IMR-90 (cell line): ENCODE measurements around the gene SLC37A4. TPM values are rescaled to one million over a fixed set of nuclear protein-coding genes. Genes with fewer than 3 reads are reported as not detected.

Source experiments
- ATAC-seq: fragments of 200-7000 bp; cut with Tn5 transposase; 2 replicates; pipeline ENCODE4 v1.9.1; 2020; ENCODE audit warnings: low read depth, mild to moderate bottlenecking, moderate library complexity
- BruUV-seq: library from RNA; stranded (reverse); fragments of 400-500 nt; replicated peaks from 2 replicates; lab custom pipeline; 2021; lab: Mats Ljungman, UMichigan
- CTCF ChIA-PET: fragments of 300-600 bp; formaldehyde crosslinking; extraction: SDS; loops from one replicate; lab custom pipeline; 2021; ENCODE audit warnings: antibody characterized with exemption; lab: Yijun Ruan, JAX
- POLR2A ChIA-PET: fragments of 300-600 bp; sonication (Branson Sonifier 250); formaldehyde crosslinking; loops from one replicate; lab custom pipeline; 2022; ENCODE audit warnings: antibody characterized with exemption; ENCODE audit not compliant: unreplicated experiment; lab: Charles Lee
- DNase-seq: peaks from one replicate; pipeline ENCODE4 v3.0.0; 2013
- H2AFZ ChIP-seq: replicated peaks from 2 replicates; pipeline ENCODE3; 2013; ENCODE audit warnings: low read length, mild to moderate bottlenecking; ENCODE audit not compliant: poor library complexity
- H2AK5ac ChIP-seq: 2 replicates; pipeline ENCODE4 v1.6.1; 2013; ENCODE audit warnings: low read depth, low read length, inconsistent platforms
- H2AK9ac ChIP-seq: replicated peaks from 2 replicates; pipeline ENCODE3; 2013; ENCODE audit warnings: mild to moderate bottlenecking, low read depth, low read length, moderate library complexity; ENCODE audit not compliant: poor library complexity
- H2BK120ac ChIP-seq: 2 replicates; pipeline ENCODE4 v1.6.1; 2013; ENCODE audit warnings: low read depth, low read length, inconsistent platforms
- H2BK15ac ChIP-seq: 3 replicates; pipeline ENCODE4 v1.6.1; 2013; ENCODE audit warnings: low read depth, low read length, inconsistent platforms
- H2BK20ac ChIP-seq: 2 replicates; pipeline ENCODE4 v1.6.1; 2013; ENCODE audit warnings: low read depth, mild to moderate bottlenecking, inconsistent platforms, low read length, moderate library complexity
- H2BK5ac ChIP-seq: 2 replicates; pipeline ENCODE4 v1.6.1; 2013; ENCODE audit warnings: mild to moderate bottlenecking, low read depth, low read length, inconsistent platforms; ENCODE audit not compliant: poor library complexity, severe bottlenecking
- H3K14ac ChIP-seq: replicated peaks from 2 replicates; pipeline ENCODE4 v1.6.1; 2013; ENCODE audit warnings: low read depth, low read length, inconsistent platforms
- H3K18ac ChIP-seq: 2 replicates; pipeline ENCODE4 v1.6.1; 2013; ENCODE audit warnings: low read depth, low read length, control low read depth
- H3K23ac ChIP-seq: 2 replicates; pipeline ENCODE4 v1.6.1; 2013; ENCODE audit warnings: low read depth, low read length, inconsistent platforms
- H3K27ac ChIP-seq: 2 replicates; pipeline ENCODE4 v1.5.1; 2013; ENCODE audit warnings: mild to moderate bottlenecking, control low read depth, low read length; ENCODE audit not compliant: insufficient read depth
- H3K27me3 ChIP-seq: 2 replicates; pipeline ENCODE4 v1.6.1; 2013; ENCODE audit warnings: low read length; ENCODE audit not compliant: control insufficient read depth, insufficient read depth
- H3K36me3 ChIP-seq: 2 replicates; pipeline ENCODE4 v1.6.1; 2013; ENCODE audit warnings: low read length, mixed read lengths; ENCODE audit not compliant: control insufficient read depth, insufficient read depth
- H3K4ac ChIP-seq: 2 replicates; pipeline ENCODE4 v1.6.1; 2013; ENCODE audit warnings: low read depth, low read length, inconsistent platforms
- H3K4me1 ChIP-seq: 2 replicates; pipeline ENCODE4 v1.6.1; 2013; ENCODE audit warnings: low read length, mixed read lengths; ENCODE audit not compliant: control insufficient read depth, insufficient read depth
- H3K4me2 ChIP-seq: 2 replicates; pipeline ENCODE4 v1.6.1; 2013; ENCODE audit warnings: low read depth, mild to moderate bottlenecking, control low read depth, low read length, moderate library complexity
- H3K4me3 ChIP-seq: 2 replicates; pipeline ENCODE4 v1.5.1; 2013; ENCODE audit warnings: low read depth, mild to moderate bottlenecking, control low read depth, low read length, moderate library complexity; ENCODE audit not compliant: insufficient read depth
- H3K56ac ChIP-seq: 2 replicates; pipeline ENCODE4 v1.6.1; 2013; ENCODE audit warnings: low read length, inconsistent platforms; ENCODE audit not compliant: insufficient read depth; ENCODE audit errors: extremely low read depth
- H3K79me1 ChIP-seq, 2 experiments: 2 replicates each; pipeline ENCODE4 v1.6.1; 2013; ENCODE audit warnings: low read length in 2 of 2, inconsistent platforms in 1 of 2, low read depth in 1 of 2
- H3K9ac ChIP-seq: 2 replicates; pipeline ENCODE4 v1.6.1; 2013; ENCODE audit warnings: low read depth, low read length, control low read depth
- H3K9me1 ChIP-seq: 2 replicates; pipeline ENCODE4 v1.6.1; 2013; ENCODE audit warnings: low read length, inconsistent platforms; ENCODE audit not compliant: insufficient read depth
- H3K9me3 ChIP-seq: 2 replicates; pipeline ENCODE4 v1.6.1; 2013; ENCODE audit warnings: low read length; ENCODE audit not compliant: control insufficient read depth, insufficient read depth
- H4K20me1 ChIP-seq: 2 replicates; pipeline ENCODE4 v1.6.1; 2013; ENCODE audit warnings: low read length, inconsistent platforms; ENCODE audit not compliant: insufficient read depth
- H4K5ac ChIP-seq: 2 replicates; pipeline ENCODE4 v1.6.1; 2013; ENCODE audit warnings: mild to moderate bottlenecking, low read depth, low read length, control low read depth
- H4K8ac ChIP-seq, 2 experiments: 2 replicates each; pipeline ENCODE4 v1.6.1; 2013; ENCODE audit warnings: low read depth in 2 of 2, low read length in 2 of 2, control low read depth in 1 of 2, inconsistent platforms in 1 of 2
- H4K91ac ChIP-seq: 2 replicates; pipeline ENCODE4 v1.6.1; 2013; ENCODE audit warnings: low read depth, low read length, inconsistent platforms; ENCODE audit not compliant: insufficient read depth
- MAZ ChIP-seq: IDR thresholded peaks from 2 replicates; pipeline ENCODE4 v1.6.1; 2012; ENCODE audit warnings: low read depth, mild to moderate bottlenecking, low read length, improper control_type of control experiment, moderate library complexity, borderline replicate concordance
- POLR2A ChIP-seq: IDR thresholded peaks from 2 replicates; pipeline ENCODE4 v1.6.1; 2012; ENCODE audit warnings: mild to moderate bottlenecking, low read depth, low read length
- RAD21 ChIP-seq: IDR thresholded peaks from 2 replicates; pipeline ENCODE4 v1.6.1; 2012; ENCODE audit warnings: low read length, improper control_type of control experiment
- RCOR1 ChIP-seq: IDR thresholded peaks from 2 replicates; pipeline ENCODE4 v1.6.1; 2012; ENCODE audit warnings: mild to moderate bottlenecking, low read length, improper control_type of control experiment; ENCODE audit not compliant: insufficient replicate concordance
- RFX5 ChIP-seq: IDR thresholded peaks from 2 replicates; pipeline ENCODE4 v1.8.0; 2012; ENCODE audit warnings: low read depth, mild to moderate bottlenecking, low read length, moderate library complexity
- SMC3 ChIP-seq: fragments of 150-350 bp; IDR thresholded peaks from 2 replicates; pipeline ENCODE4 v1.6.1; 2016; ENCODE audit warnings: low read depth, mild to moderate bottlenecking, antibody characterized with exemption, low read length, moderate library complexity
- USF2 ChIP-seq: fragments of 150-350 bp; IDR thresholded peaks from 2 replicates; pipeline ENCODE4 v1.6.1; 2017; ENCODE audit warnings: mild to moderate bottlenecking, antibody characterized with exemption, low read length, low read depth
- WGBS, 2 experiments: methylation state at CpG; one replicate each; pipeline versions ENCODE4 v1.1.5 to v1.1.7; 2013; ENCODE audit warnings: missing lambda C conversion rate in 2 of 2; ENCODE audit not compliant: insufficient read length in 1 of 2; ENCODE audit errors: extremely low coverage in 2 of 2; 5-methylcytosine and 5-hydroxymethylcytosine counted together
- dilution Hi-C: fragments of 300-500 bp; cut with HindIII; formaldehyde crosslinking; loops from one replicate; pipeline ENCODE4 v1.14.3; 2018; ENCODE audit warnings: low sequenced_read_pairs; ENCODE audit not compliant: unreplicated experiment
- in situ Hi-C: fragments of 300-500 bp; cut with MboI; formaldehyde crosslinking; loops from 3 replicates; pipeline ENCODE4 v1.14.3; 2019; ENCODE audit warnings: low sequenced_read_pairs, inconsistent platforms, mixed read lengths
- intact Hi-C: fragments of 100-400 bp; cut with micrococcal nuclease; formaldehyde crosslinking; loops from 2 replicates; pipeline ENCODE4 v1.10.0; 2022
- polyA plus RNA-seq, 3 experiments: library from polyadenylated mRNA; depleted of rRNA; stranded (reverse); fragments of >200 nt; gene quantifications; 2 replicates each; pipeline ENCODE4 v1.2.3, GENCODE V29; 2012; ENCODE audit warnings: low replicate concordance in 1 of 3
- total RNA-seq: library from RNA; depleted of rRNA; stranded (reverse); fragments of >200 nt; gene quantifications from 2 replicates; pipeline ENCODE4 v1.2.3, GENCODE V29; 2012
- TF ChIP-seq, protein P1 (sequence below): conservative IDR thresholded peaks from 2 replicates; pipeline ENCODE4 v1.5.1; 2012; ENCODE audit warnings: mild to moderate bottlenecking, low read depth, low read length, improper control_type of control experiment

Gene SLC37A4
- total and polyA plus RNA-seq, 2 of the 4 experiments (the other 2 are of a cell fraction): 7.5 to 14.3 TPM

GRCh38 chr11:119038884-119039283, 8.2 kb upstream of the SLC37A4 start:
- Histone ChIP-seq H3K27ac (no peak overlapping the region), H4K5ac (no peak overlapping the region), H3K14ac (no peak overlapping the region), H2BK5ac (no peak overlapping the region), H3K56ac (no peak overlapping the region), H4K8ac (no peak overlapping the region), H2AK5ac (no peak overlapping the region), H3K9me1 (no peaks in the 10 kb centered on the region), H3K4me1 (no peaks in the 10 kb centered on the region), H3K79me1 (no peaks in the 10 kb centered on the region), H4K91ac (no peak overlapping the region), H2AFZ (no peak overlapping the region), H3K4me3 (no peak overlapping the region), H3K9me3 (no peaks in the 10 kb centered on the region), H3K36me3 (no peaks in the 10 kb centered on the region; the same call in 1 of the 2 replicates), H2BK120ac (no peak overlapping the region), H3K4ac (no peak overlapping the region), H3K4me2 (no peak overlapping the region), H3K9ac (no peak overlapping the region), H2BK15ac (no peak overlapping the region), H3K18ac (no peak overlapping the region), H3K27me3 (no peaks in the 10 kb centered on the region), H3K23ac (no peak overlapping the region), H4K20me1 (no peaks in the 10 kb centered on the region), H2BK20ac (no peak overlapping the region), H2AK9ac (no peak overlapping the region)
- 83% methylated on average over 3 of the region's 5 CpGs; no CpG with 5 or more reads in 1 of the 2 experiments for WGBS, 2 experiments
- no TSS peak for BruUV-seq
- intact Hi-C loops (no loop called here), dilution Hi-C loops (no loop called here), in situ Hi-C loops (no loop called here)
- ChIA-PET POLR2A (no interaction called here), CTCF (no interaction called here)
- TF ChIP-seq, protein P1, sequence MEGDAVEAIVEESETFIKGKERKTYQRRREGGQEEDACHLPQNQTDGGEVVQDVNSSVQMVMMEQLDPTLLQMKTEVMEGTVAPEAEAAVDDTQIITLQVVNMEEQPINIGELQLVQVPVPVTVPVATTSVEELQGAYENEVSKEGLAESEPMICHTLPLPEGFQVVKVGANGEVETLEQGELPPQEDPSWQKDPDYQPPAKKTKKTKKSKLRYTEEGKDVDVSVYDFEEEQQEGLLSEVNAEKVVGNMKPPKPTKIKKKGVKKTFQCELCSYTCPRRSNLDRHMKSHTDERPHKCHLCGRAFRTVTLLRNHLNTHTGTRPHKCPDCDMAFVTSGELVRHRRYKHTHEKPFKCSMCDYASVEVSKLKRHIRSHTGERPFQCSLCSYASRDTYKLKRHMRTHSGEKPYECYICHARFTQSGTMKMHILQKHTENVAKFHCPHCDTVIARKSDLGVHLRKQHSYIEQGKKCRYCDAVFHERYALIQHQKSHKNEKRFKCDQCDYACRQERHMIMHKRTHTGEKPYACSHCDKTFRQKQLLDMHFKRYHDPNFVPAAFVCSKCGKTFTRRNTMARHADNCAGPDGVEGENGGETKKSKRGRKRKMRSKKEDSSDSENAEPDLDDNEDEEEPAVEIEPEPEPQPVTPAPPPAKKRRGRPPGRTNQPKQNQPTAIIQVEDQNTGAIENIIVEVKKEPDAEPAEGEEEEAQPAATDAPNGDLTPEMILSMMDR: no peak
- TF ChIP-seq RFX5 (no peak), POLR2A (no peak), MAZ (no peak), RAD21 (no peak), SMC3 (no peak), RCOR1 (no peak), USF2 (no peak)
- ATAC-seq (no peak), DNase-seq (no peak)
